Measurements from ENCODE around the gene OSBPL10.

DNA sequence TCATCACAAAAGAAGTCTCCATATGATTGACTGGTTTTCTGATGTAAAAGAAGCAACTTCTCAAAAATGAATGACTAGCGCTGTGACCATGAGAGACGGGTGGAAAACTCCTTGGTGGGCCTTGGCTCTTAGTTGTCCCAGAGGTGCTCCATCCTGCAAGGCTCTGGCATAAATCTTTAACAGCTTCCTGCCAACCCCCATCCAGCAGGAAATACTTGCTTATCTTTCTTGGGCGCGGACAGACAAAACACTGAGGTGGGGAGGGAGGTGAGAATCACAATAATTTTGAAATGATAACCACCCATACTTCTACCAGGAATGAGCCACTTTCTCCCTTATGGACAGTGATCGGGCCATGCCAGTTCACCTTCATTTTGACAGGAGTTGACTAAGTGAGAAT lies 319.8 kb downstream of the OSBPL10 start:
- TF ChIP-seq, protein P1, sequence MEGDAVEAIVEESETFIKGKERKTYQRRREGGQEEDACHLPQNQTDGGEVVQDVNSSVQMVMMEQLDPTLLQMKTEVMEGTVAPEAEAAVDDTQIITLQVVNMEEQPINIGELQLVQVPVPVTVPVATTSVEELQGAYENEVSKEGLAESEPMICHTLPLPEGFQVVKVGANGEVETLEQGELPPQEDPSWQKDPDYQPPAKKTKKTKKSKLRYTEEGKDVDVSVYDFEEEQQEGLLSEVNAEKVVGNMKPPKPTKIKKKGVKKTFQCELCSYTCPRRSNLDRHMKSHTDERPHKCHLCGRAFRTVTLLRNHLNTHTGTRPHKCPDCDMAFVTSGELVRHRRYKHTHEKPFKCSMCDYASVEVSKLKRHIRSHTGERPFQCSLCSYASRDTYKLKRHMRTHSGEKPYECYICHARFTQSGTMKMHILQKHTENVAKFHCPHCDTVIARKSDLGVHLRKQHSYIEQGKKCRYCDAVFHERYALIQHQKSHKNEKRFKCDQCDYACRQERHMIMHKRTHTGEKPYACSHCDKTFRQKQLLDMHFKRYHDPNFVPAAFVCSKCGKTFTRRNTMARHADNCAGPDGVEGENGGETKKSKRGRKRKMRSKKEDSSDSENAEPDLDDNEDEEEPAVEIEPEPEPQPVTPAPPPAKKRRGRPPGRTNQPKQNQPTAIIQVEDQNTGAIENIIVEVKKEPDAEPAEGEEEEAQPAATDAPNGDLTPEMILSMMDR (conservative IDR thresholded peaks at IDR 0.05 in 1 of 2, IDR thresholded peaks at IDR 0.05 in 1 of 2; ENCODE audit: low read depth in 1 of 2, low read length in 2 of 2) = no peak
- TF ChIP-seq EZH2 (IDR thresholded peaks at IDR 0.05; ENCODE audit: low read length, missing control alignments) = no peak

Measured in fibroblast of lung (primary cell).